Measurements from ENCODE around the gene BEX2.
A peak's percentile ranks its signal among the peaks of the same experiment; 100 is the strongest.

BEX2 gene

GRCh38 chrX:103356130-103356798 is 45.5 kb upstream of the BEX2 start, which contains the start of gene TCEAL9:
TSS of gene TCEAL9 (plus strand) at chrX:103356506. CDS start at chrX:103357685, 1,179 bp downstream.
- TF ChIP-seq ZC3H10 (CRISPR knock-in tag; IDR thresholded peaks at IDR 0.05): no peak
- no peak for TF ChIP-seq ARNTL (CRISPR knock-in tag; IDR thresholded peaks at IDR 0.05; ENCODE audit: borderline replicate concordance, low read depth)
- no peak for TF ChIP-seq ISL1 (CRISPR knock-in tag; IDR thresholded peaks at IDR 0.05)
- TF ChIP-seq, protein P1, sequence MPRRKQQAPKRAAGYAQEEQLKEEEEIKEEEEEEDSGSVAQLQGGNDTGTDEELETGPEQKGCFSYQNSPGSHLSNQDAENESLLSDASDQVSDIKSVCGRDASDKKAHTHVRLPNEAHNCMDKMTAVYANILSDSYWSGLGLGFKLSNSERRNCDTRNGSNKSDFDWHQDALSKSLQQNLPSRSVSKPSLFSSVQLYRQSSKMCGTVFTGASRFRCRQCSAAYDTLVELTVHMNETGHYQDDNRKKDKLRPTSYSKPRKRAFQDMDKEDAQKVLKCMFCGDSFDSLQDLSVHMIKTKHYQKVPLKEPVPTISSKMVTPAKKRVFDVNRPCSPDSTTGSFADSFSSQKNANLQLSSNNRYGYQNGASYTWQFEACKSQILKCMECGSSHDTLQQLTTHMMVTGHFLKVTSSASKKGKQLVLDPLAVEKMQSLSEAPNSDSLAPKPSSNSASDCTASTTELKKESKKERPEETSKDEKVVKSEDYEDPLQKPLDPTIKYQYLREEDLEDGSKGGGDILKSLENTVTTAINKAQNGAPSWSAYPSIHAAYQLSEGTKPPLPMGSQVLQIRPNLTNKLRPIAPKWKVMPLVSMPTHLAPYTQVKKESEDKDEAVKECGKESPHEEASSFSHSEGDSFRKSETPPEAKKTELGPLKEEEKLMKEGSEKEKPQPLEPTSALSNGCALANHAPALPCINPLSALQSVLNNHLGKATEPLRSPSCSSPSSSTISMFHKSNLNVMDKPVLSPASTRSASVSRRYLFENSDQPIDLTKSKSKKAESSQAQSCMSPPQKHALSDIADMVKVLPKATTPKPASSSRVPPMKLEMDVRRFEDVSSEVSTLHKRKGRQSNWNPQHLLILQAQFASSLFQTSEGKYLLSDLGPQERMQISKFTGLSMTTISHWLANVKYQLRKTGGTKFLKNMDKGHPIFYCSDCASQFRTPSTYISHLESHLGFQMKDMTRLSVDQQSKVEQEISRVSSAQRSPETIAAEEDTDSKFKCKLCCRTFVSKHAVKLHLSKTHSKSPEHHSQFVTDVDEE (CRISPR knock-in tag; IDR thresholded peaks at IDR 0.05): no peak
- TF ChIP-seq CSDC2 (CRISPR knock-in tag; IDR thresholded peaks at IDR 0.05): no peak
- no peak for TF ChIP-seq SNAI2 (CRISPR knock-in tag; IDR thresholded peaks at IDR 0.05)
- TF ChIP-seq, protein P2, sequence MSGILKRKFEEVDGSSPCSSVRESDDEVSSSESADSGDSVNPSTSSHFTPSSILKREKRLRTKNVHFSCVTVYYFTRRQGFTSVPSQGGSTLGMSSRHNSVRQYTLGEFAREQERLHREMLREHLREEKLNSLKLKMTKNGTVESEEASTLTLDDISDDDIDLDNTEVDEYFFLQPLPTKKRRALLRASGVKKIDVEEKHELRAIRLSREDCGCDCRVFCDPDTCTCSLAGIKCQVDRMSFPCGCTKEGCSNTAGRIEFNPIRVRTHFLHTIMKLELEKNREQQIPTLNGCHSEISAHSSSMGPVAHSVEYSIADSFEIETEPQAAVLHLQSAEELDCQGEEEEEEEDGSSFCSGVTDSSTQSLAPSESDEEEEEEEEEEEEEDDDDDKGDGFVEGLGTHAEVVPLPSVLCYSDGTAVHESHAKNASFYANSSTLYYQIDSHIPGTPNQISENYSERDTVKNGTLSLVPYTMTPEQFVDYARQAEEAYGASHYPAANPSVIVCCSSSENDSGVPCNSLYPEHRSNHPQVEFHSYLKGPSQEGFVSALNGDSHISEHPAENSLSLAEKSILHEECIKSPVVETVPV (CRISPR knock-in tag; IDR thresholded peaks at IDR 0.05): no peak
- no peak for TF ChIP-seq TCF4 (CRISPR knock-in tag; IDR thresholded peaks at IDR 0.05; ENCODE audit: borderline replicate concordance)
- no peak for TF ChIP-seq ZFP30 (CRISPR knock-in tag; IDR thresholded peaks at IDR 0.05)
- no peak for TF ChIP-seq GLIS3 (CRISPR knock-in tag; IDR thresholded peaks at IDR 0.05)
- no peak for TF ChIP-seq TOX (CRISPR knock-in tag; IDR thresholded peaks at IDR 0.05; ENCODE audit: borderline replicate concordance)
- TF ChIP-seq ZNF565 (CRISPR knock-in tag; conservative IDR thresholded peaks at IDR 0.05; ENCODE audit: low read depth): no peak
- ATAC-seq: peak; percentile 91

- no peak for ATAC-seq
- TF ChIP-seq RARB (CRISPR knock-in tag; IDR thresholded peaks at IDR 0.05) (no peak), TCF4 (CRISPR knock-in tag; IDR thresholded peaks at IDR 0.05; ENCODE audit: borderline replicate concordance) (no peak), PPARA (CRISPR knock-in tag; IDR thresholded peaks at IDR 0.05; ENCODE audit: borderline replicate concordance) (no peak), ZFP3 (CRISPR knock-in tag; IDR thresholded peaks at IDR 0.05) (no peak), PATZ1 (CRISPR knock-in tag; IDR thresholded peaks at IDR 0.05; ENCODE audit: borderline replicate concordance) (no peak), ZNF565 (CRISPR knock-in tag; conservative IDR thresholded peaks at IDR 0.05; ENCODE audit: low read depth) (no peak), ESRRG (CRISPR knock-in tag; IDR thresholded peaks at IDR 0.05) (no peak), SNAI2 (CRISPR knock-in tag; IDR thresholded peaks at IDR 0.05) (no peak)
- TF ChIP-seq, protein P3, sequence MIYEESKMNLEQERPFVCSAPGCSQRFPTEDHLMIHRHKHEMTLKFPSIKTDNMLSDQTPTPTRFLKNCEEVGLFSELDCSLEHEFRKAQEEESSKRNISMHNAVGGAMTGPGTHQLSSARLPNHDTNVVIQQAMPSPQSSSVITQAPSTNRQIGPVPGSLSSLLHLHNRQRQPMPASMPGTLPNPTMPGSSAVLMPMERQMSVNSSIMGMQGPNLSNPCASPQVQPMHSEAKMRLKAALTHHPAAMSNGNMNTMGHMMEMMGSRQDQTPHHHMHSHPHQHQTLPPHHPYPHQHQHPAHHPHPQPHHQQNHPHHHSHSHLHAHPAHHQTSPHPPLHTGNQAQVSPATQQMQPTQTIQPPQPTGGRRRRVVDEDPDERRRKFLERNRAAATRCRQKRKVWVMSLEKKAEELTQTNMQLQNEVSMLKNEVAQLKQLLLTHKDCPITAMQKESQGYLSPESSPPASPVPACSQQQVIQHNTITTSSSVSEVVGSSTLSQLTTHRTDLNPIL (CRISPR knock-in tag; IDR thresholded peaks at IDR 0.05; ENCODE audit: low read depth): no peak
These were observed 37.0 kb upstream of the BEX2 start for GRCh38 chrX:103347682-103348397.

DNA sequence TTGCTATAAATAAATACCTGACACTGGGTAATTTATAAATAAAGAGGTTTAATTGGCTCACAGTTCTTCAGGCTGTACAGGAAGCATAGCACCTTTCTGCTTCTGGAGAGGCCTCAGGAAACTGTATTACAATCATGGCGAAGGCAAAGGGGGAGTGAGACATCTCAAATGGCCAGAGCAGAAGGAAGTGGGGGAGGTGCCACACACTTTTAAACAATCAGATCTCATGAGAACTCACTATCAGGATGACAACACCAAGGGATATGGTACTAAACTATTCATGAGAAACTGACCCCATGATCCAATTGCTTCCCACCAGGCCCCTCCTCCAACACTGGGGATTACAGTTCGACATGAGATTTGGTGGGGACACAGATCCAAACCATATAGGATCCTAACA is 33.8 kb upstream of the BEX2 start:
- no peak for ATAC-seq
- TF ChIP-seq ZNF565 (CRISPR knock-in tag; conservative IDR thresholded peaks at IDR 0.05; ENCODE audit: low read depth): no peak
- TF ChIP-seq, protein P3 (CRISPR knock-in tag; IDR thresholded peaks at IDR 0.05; ENCODE audit: low read depth): no peak
- no peak for TF ChIP-seq ZFP30 (CRISPR knock-in tag; IDR thresholded peaks at IDR 0.05)
- no peak for TF ChIP-seq ZNF70 (CRISPR knock-in tag; IDR thresholded peaks at IDR 0.05)
- TF ChIP-seq, protein P2 (CRISPR knock-in tag; IDR thresholded peaks at IDR 0.05): no peak
- no peak for TF ChIP-seq RARB (CRISPR knock-in tag; IDR thresholded peaks at IDR 0.05)
- no peak for TF ChIP-seq TCF4 (CRISPR knock-in tag; IDR thresholded peaks at IDR 0.05; ENCODE audit: borderline replicate concordance)
- TF ChIP-seq OSR1 (CRISPR knock-in tag; IDR thresholded peaks at IDR 0.05): no peak
- no peak for TF ChIP-seq POU6F1 (CRISPR knock-in tag; IDR thresholded peaks at IDR 0.05; ENCODE audit: borderline replicate concordance, low read depth)
- no peak for TF ChIP-seq ZC3H10 (CRISPR knock-in tag; IDR thresholded peaks at IDR 0.05)
- TF ChIP-seq ISL1 (CRISPR knock-in tag; IDR thresholded peaks at IDR 0.05): no peak
- TF ChIP-seq PPARA (CRISPR knock-in tag; IDR thresholded peaks at IDR 0.05; ENCODE audit: borderline replicate concordance): no peak
